ENCODE data around the gene CIB2. TPM values are rescaled to one million over a fixed set of nuclear protein-coding genes. Genes with fewer than 3 reads are reported as not detected.

Gene CIB2
- total RNA-seq, 1 experiment from 2014 or later = 43.2 TPM

- Mint-ChIP-seq H3K27ac (no peak overlapping the region), H3K9me3 (no peaks in the 10 kb centered on the region), H3K36me3 (ENCODE audit: insufficient read depth in 1 of 3, low read depth in 3 of 3) (peaks cover 15 to 52% (median 17%) of the 10 kb centered on the region in 3 experiments), H3K4me3 (no peak overlapping the region), H3K27me3 (ENCODE audit: low read depth) (no peaks in the 10 kb centered on the region), H3K4me1 (no peaks in the 10 kb centered on the region)
- Histone ChIP-seq H2BK5ac (ENCODE audit: insufficient read length, low read length) (no peak overlapping the region), H3K4ac (ENCODE audit: low read depth, low read length) (no peak overlapping the region), H3K56ac (ENCODE audit: insufficient read length, low read depth, low read length) (no peak overlapping the region), H2AFZ (ENCODE audit: low read length) (no peak overlapping the region), H3K27ac (ENCODE audit: insufficient read length, low read depth, low read length) (no peak overlapping the region), H3K9ac (ENCODE audit: extremely low read depth, insufficient read length, low read length) (no peak overlapping the region), H3K79me2 (ENCODE audit: insufficient read depth, low read length) (no peaks in the 10 kb centered on the region), H3K4me1 (ENCODE audit: insufficient read depth, low read length) (no peaks in the 10 kb centered on the region), H4K5ac (ENCODE audit: insufficient read length, low read depth, low read length) (no peak overlapping the region), H3T11ph (ENCODE audit: low read length) (no peak overlapping the region), H4K8ac (replicated peaks; ENCODE audit: insufficient read length, low read depth, low read length) (no peak overlapping the region), H3K23ac (ENCODE audit: insufficient read length, low read depth, low read length) (no peak overlapping the region), H4K20me1 (ENCODE audit: control insufficient read depth, insufficient read depth, insufficient read length) (no peaks in the 10 kb centered on the region), H2BK20ac (ENCODE audit: low read depth, low read length, poor library complexity, severe bottlenecking) (no peak overlapping the region), H2AK5ac (ENCODE audit: insufficient read length, low read length) (no peak overlapping the region), H3K18ac (ENCODE audit: insufficient read length, low read depth, low read length) (no peak overlapping the region), H3K23me2 (ENCODE audit: insufficient read length, low read depth, low read length, poor library complexity, severe bottlenecking) (no peaks in the 10 kb centered on the region), H3K4me2 (ENCODE audit: insufficient read depth, insufficient read length, low read length) (no peak overlapping the region), H3K9me3 (ENCODE audit: control insufficient read depth, low read depth, low read length) (no peaks in the 10 kb centered on the region), H4K91ac (ENCODE audit: insufficient read length, low read depth, low read length) (no peak overlapping the region), H2BK15ac (ENCODE audit: low read depth, low read length) (no peak overlapping the region), H3K79me1 (ENCODE audit: insufficient read depth, low read depth, low read length, poor library complexity, severe bottlenecking) (no peaks in the 10 kb centered on the region), H2BK120ac (ENCODE audit: low read depth, low read length, poor library complexity, severe bottlenecking) (no peak overlapping the region), H3K27me3 (ENCODE audit: insufficient read depth, low read length) (no peaks in the 10 kb centered on the region), H3K14ac (ENCODE audit: insufficient read depth, low read length) (no peak overlapping the region), H2BK12ac (ENCODE audit: insufficient read length, low read depth, low read length) (no peak overlapping the region)
- DNase-seq = no peak
- no peak for TF ChIP-seq CTCF (conservative IDR thresholded peaks at IDR 0.05)
- WGBS (ENCODE audit: extremely low coverage, insufficient read length, low lambda C conversion rate) = no CpG with 5 or more reads among the region's 9 CpGs
These were observed 40.7 kb upstream of the CIB2 start for GRCh38 chr15:78171864-78172472.
